Common myeloid progenitor, CD34-positive (primary cell): Measurements from ENCODE around the gene HRH3.

Experiments used
- CTCF ChIA-PET: fragments of 350-600 bp; sonication (Branson Sonifier 250); formaldehyde crosslinking; loops from one replicate; lab custom pipeline; 2021; ENCODE audit warnings: antibody characterized with exemption; lab: Charles Lee
- POLR2A ChIA-PET: fragments of 350-600 bp; sonication (Branson Sonifier 250); formaldehyde crosslinking; loops from one replicate; lab custom pipeline; 2021; ENCODE audit warnings: antibody characterized with exemption; lab: Charles Lee
- DNase-seq, 3 donors: peaks; one replicate each; pipeline versions ENCODE4 v3.0.0 to v3.0.0-alpha.2; 2013
- H3K27ac ChIP-seq, 2 experiments: 1 replicate in 1 of 2; 2 replicates in 1 of 2; pipeline ENCODE4 v1.7.0; 2013; ENCODE audit warnings: inconsistent platforms in 2 of 2, low read length in 2 of 2, mild to moderate bottlenecking in 2 of 2, low read depth in 1 of 2, moderate library complexity in 1 of 2; ENCODE audit not compliant: severe bottlenecking in 2 of 2, insufficient read depth in 1 of 2, poor library complexity in 1 of 2
- H3K27me3 ChIP-seq, 5 experiments: replicated peaks in 2 of 5; 1 replicate in 3 of 5; 2 replicates in 2 of 5; pipeline versions ENCODE4 v1.6.1 to v1.7.0; 2013; ENCODE audit warnings: low read length in 4 of 5, mild to moderate bottlenecking in 2 of 5, moderate library complexity in 2 of 5, inconsistent platforms in 1 of 5; ENCODE audit not compliant: insufficient read depth in 5 of 5, control insufficient read depth in 4 of 5
- H3K36me3 ChIP-seq, 4 experiments: 1 replicate in 2 of 4; 2 replicates in 2 of 4; pipeline versions ENCODE4 v1.6.1 to v1.7.0; 2013; ENCODE audit warnings: low read length in 3 of 4, control low read depth in 1 of 4, mild to moderate bottlenecking in 1 of 4; ENCODE audit not compliant: control insufficient read depth in 4 of 4, insufficient read depth in 4 of 4
- H3K4me1 ChIP-seq, 4 experiments: 1 replicate in 3 of 4; 2 replicates in 1 of 4; pipeline versions ENCODE4 v1.6.1 to v1.7.1; 2013; ENCODE audit warnings: low read length in 3 of 4, mild to moderate bottlenecking in 3 of 4, control low read depth in 1 of 4, inconsistent platforms in 1 of 4, moderate library complexity in 1 of 4; ENCODE audit not compliant: control insufficient read depth in 4 of 4, insufficient read depth in 4 of 4; ENCODE audit errors: control extremely low read depth in 1 of 4
- H3K4me3 ChIP-seq, 7 experiments: 1 replicate in 4 of 7; 2 replicates in 3 of 7; pipeline versions ENCODE4 v1.5.1 to v1.7.0; 2013; ENCODE audit warnings: mild to moderate bottlenecking in 7 of 7, low read length in 6 of 7, moderate library complexity in 6 of 7, inconsistent platforms in 2 of 7, low read depth in 2 of 7, control low read depth in 1 of 7; ENCODE audit not compliant: insufficient read depth in 4 of 7, control insufficient read depth in 1 of 7; ENCODE audit errors: extremely low read depth in 1 of 7
- H3K9me3 ChIP-seq, 5 experiments: 1 replicate in 4 of 5; 2 replicates in 1 of 5; pipeline versions ENCODE4 v1.6.1 to v1.7.1; 2013; ENCODE audit warnings: low read length in 4 of 5, mild to moderate bottlenecking in 2 of 5, inconsistent platforms in 1 of 5, low read depth in 1 of 5, moderate library complexity in 1 of 5; ENCODE audit not compliant: control insufficient read depth in 4 of 5, insufficient read depth in 2 of 5; ENCODE audit errors: control extremely low read depth in 1 of 5
- WGBS: methylation state at CpG from one replicate; pipeline ENCODE4 v1.1.5; 2013; ENCODE audit not compliant: insufficient coverage; 5-methylcytosine and 5-hydroxymethylcytosine counted together

HRH3 gene

DNA sequence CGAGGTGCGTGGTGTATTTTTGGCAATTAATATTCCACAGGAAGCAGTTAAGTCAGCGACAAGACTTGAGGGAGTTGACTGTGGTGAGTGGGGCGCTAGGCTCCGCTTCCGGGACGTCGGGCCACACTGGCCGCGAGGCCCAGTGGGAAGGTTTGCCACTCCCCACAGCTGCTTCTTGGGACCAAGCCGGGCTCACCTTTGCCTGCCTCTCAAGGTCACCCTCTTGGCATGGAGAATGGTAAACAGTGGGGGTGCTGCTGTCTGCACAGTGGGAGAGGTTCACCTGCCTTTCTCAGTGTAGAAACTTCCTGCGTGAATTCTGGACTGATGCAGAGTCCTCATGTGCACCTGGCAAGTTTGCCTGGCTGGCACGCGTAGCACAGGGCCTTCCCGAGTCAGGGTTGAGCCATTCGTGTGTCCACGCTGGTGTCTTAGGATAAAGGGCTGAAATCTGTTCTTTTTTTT, 24.6 kb upstream of the HRH3 start:
- H3K36me3 ChIP-seq, result peaks cover 2 to 21% (median 7%) of the 10 kb centered on the region in 4 experiments
- ChIA-PET CTCF (no interaction called here), POLR2A (no interaction called here)
- no peaks in the 10 kb centered on the region for H3K27me3 ChIP-seq
- peak in 2 of 3 donors; percentile 42 to 65 for DNase-seq
- no peaks in the 10 kb centered on the region for H3K9me3 ChIP-seq
- 59% methylated on average over 11 of the region's 17 CpGs for WGBS
- peaks cover 0 to 27% (median 19%) of the 10 kb centered on the region in 4 experiments for H3K4me1 ChIP-seq
- H3K27ac ChIP-seq, result no peak overlapping the region
- no peak overlapping the region for H3K4me3 ChIP-seq

DNA sequence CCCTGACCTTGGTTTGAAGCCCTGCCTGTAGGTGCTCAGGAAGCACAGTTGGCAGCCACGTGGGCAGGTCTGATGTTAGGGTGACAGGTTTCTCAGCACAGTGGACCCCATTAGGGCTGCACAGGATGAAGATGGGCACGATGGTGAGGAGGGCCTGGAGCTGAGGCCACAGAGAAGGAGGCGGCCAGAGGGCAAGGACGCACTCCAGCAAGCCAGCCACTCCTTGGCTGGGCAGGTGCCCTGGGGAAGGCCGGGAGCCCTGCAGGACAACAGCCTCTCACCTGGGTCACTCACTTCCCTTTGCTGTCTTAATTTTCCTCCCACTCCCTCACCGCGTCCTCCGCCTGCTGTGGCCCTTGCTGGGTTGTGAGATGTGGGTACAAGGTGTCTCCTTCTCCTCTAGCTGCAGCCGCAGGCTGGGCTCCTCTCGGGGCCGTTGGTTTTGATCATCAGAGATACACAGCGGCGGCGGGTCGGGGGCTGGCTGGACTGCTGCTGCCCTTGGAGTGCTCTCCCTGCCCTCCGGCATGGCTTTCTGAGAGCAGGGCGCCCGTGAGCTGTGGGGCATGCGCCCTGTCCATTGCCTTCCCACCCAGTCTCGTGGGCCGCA, 23.9 kb upstream of the HRH3 start:
- no peaks in the 10 kb centered on the region for H3K27me3 ChIP-seq
- peaks cover 0 to 32% (median 23%) of the 10 kb centered on the region in 4 experiments for H3K4me1 ChIP-seq
- no peak overlapping the region for H3K27ac ChIP-seq
- H3K36me3 ChIP-seq, result peaks cover 2 to 21% (median 7%) of the 10 kb centered on the region in 4 experiments
- no peak overlapping the region for H3K4me3 ChIP-seq
- no peak for DNase-seq
- CTCF ChIA-PET, result interaction anchor here (1.4 kb wide), 1 partner anchor 16 kb away, joined by 5 read pairs; no protein-coding TSS in a partner anchor
- 89% methylated on average over 15 of the region's 21 CpGs for WGBS
- H3K9me3 ChIP-seq, result no peaks in the 10 kb centered on the region
- POLR2A ChIA-PET, result no interaction called here

DNA sequence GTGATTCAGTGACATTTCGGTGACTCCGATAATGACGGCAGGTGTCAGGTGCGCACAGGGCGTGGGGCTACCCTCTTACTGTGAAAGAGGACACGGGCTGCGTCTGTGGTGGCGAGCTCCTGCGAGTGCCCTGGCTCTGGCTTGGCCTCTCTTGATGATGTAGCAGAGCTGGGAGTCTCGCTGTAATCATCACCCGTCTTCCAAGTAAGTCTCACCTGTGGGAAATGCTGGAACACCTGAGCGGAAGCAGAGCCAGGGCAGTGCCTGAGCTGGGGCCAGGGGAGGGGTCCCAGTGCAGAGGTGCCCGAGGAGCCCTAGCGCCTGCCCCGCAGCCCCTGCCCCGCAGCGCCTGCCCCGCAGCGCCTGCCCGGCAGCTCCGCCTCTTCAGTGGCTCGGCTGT, 23.0 kb upstream of the HRH3 start:
- peaks cover 0 to 27% (median 23%) of the 10 kb centered on the region in 4 experiments for H3K4me1 ChIP-seq
- DNase-seq, result no peak
- no peak overlapping the region for H3K27ac ChIP-seq
- ChIA-PET POLR2A (no interaction called here), CTCF (interaction anchor here (1.4 kb wide), 1 partner anchor 17 kb away, joined by 5 read pairs; no protein-coding TSS in a partner anchor)
- H3K27me3 ChIP-seq, result no peaks in the 10 kb centered on the region
- peaks cover 2 to 21% (median 7%) of the 10 kb centered on the region in 4 experiments for H3K36me3 ChIP-seq
- WGBS, result 93% methylated on average over 20 of the region's 22 CpGs
- H3K4me3 ChIP-seq, result no peak overlapping the region
- no peaks in the 10 kb centered on the region for H3K9me3 ChIP-seq

DNA sequence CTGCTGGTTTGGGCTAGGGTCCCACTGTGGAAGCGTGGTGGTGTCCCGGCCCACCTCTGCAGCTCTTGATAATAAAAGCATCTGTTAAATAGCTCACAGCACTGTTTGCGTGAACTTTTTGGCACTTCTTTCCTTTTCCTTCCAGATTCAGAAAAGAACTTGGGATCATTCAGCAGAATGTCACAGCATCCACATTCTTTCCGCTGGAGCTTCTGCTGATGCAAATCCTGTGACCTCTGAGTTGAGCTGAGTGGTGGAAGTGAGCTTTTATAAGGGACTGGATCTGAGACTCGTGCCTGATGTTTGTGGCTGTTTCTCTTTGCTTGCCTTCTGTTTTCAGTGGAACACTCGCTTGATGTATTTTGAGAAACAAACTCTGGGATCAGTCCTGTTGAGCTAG, 22.1 kb upstream of the HRH3 start:
- Histone ChIP-seq H3K27me3 (no peaks in the 10 kb centered on the region), H3K4me1 (peaks cover 0 to 33% (median 26%) of the 10 kb centered on the region in 4 experiments), H3K9me3 (no peaks in the 10 kb centered on the region), H3K4me3 (no peak overlapping the region), H3K27ac (no peak overlapping the region), H3K36me3 (peaks cover 2 to 21% (median 7%) of the 10 kb centered on the region in 4 experiments)
- WGBS, result 89% methylated on average over 5 of the region's 6 CpGs
- POLR2A ChIA-PET, result no interaction called here
- CTCF ChIA-PET, result no interaction called here
- DNase-seq, result no peak

DNA sequence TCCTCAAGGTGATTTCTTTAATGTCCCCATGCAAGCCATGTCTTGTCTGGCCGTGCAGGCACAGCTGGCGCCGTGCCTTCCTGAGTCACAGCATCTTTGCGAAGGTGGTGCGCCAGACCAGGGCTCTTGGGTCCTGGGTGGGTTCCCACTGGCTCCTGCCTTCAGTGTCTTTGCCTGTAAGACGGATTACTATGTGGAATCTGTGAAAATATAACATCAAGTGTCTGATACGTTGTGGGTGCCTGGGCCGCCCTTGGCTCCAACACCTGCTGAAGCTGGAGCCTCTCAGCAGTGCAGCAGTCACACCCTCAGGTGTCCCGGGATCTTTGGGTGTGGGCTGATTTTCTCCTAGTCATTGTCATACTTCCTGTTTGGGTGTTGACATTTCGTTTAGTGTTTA, 21.4 kb upstream of the HRH3 start:
- H3K4me3 ChIP-seq, result no peak overlapping the region
- 93% methylated on average over 3 of the region's 10 CpGs for WGBS
- H3K27ac ChIP-seq, result no peak overlapping the region
- H3K36me3 ChIP-seq, result peaks cover 2 to 20% (median 7%) of the 10 kb centered on the region in 4 experiments
- no peak for DNase-seq
- POLR2A ChIA-PET, result no interaction called here
- CTCF ChIA-PET, result no interaction called here
- H3K27me3 ChIP-seq, result no peaks in the 10 kb centered on the region
- H3K9me3 ChIP-seq, result no peaks in the 10 kb centered on the region
- peaks cover 0 to 33% (median 26%) of the 10 kb centered on the region in 4 experiments for H3K4me1 ChIP-seq

DNA sequence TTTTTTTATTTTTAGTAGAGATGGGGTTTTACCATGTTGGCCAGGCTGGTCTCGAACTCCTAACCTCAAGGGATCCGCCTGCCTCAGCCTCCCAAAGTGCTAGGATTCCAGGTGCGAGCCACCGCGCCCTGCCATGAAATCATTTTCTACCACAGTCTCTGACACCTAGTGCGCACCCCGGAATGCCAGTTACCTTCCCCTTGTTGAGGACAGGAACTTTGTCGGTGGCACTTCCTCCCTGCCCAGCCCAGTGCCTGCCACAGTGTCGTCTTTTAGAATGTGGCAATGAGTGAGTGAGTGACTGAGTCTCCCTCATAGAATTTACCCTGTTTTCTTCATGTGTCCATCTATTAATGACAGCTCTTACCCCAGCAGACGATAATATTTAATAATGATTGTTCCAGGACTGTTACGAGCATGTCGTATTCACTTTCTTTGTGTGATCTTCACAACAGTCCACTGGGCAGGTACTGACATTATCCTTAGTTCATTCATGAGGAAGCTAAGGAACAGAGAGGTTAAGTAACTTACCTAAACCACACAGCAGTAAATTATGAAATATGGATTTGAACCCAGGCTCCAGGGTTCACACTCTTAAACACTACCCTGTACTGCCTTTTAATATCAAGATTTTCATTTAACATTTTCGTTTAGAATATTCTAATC, 20.1 kb upstream of the HRH3 start:
- 88% methylated on average over 8 of the region's 13 CpGs for WGBS

More for the DNA sequence above, 20.1 kb upstream of the HRH3 start:
- H3K4me1 ChIP-seq, result peaks cover 0 to 33% (median 26%) of the 10 kb centered on the region in 4 experiments
- POLR2A ChIA-PET, result no interaction called here
- no peak overlapping the region for H3K4me3 ChIP-seq
- no peaks in the 10 kb centered on the region for H3K27me3 ChIP-seq
- H3K36me3 ChIP-seq, result peaks cover 0 to 10% (median 4%) of the 10 kb centered on the region in 4 experiments
- H3K27ac ChIP-seq, result no peak overlapping the region
- no peaks in the 10 kb centered on the region for H3K9me3 ChIP-seq
- DNase-seq, result no peak
- CTCF ChIA-PET, result no interaction called here
